Measurements from ENCODE around the gene CACFD1.
"Not testable (repeated sequence)": the region's sequence is repeated elsewhere in the genome, so short reads cannot be mapped to it uniquely, and the experiment has no call there.

CACFD1 gene

GRCh38 chr9:133439337-133439736 lies 20.4 kb upstream of the CACFD1 start:
- DNase-seq = no peak

GRCh38 chr9:133440874-133441273 lies 18.9 kb upstream of the CACFD1 start:
- DNase-seq = no peak

- DNase-seq = no peak
Observed at GRCh38 chr9:133441571-133441970, 18.2 kb upstream of the CACFD1 start.

GRCh38 chr9:133443248-133443647 lies 16.5 kb upstream of the CACFD1 start:
- no peak for DNase-seq

- DNase-seq = no peak
Observed at GRCh38 chr9:133443982-133444381, 15.8 kb upstream of the CACFD1 start.

- no peak for DNase-seq
Observed at GRCh38 chr9:133445293-133445969, 14.3 kb upstream of the CACFD1 start.

GRCh38 chr9:133448487-133448972 lies 11.2 kb upstream of the CACFD1 start:
- DNase-seq = no peak

GRCh38 chr9:133449760-133450159 lies 10.0 kb upstream of the CACFD1 start:
- DNase-seq = no peak

GRCh38 chr9:133451865-133452264 lies 7.9 kb upstream of the CACFD1 start:
- DNase-seq = not testable (repeated sequence)

GRCh38 chr9:133452562-133452961 lies 7.2 kb upstream of the CACFD1 start:
- DNase-seq = no peak

- DNase-seq = peak in 17 of 56 donors; percentile 6 to 48 (median 26)
Observed at GRCh38 chr9:133453651-133454050, 6.1 kb upstream of the CACFD1 start.

- DNase-seq = no peak
Observed at GRCh38 chr9:133454325-133454724, 5.5 kb upstream of the CACFD1 start.

GRCh38 chr9:133454943-133455673 lies 4.7 kb upstream of the CACFD1 start:
- DNase-seq = no peak

- no peak for DNase-seq
Observed at GRCh38 chr9:133455936-133456335, 3.8 kb upstream of the CACFD1 start.

GRCh38 chr9:133456409-133456808 lies 3.4 kb upstream of the CACFD1 start:
- no peak for DNase-seq

GRCh38 chr9:133457233-133457632 lies 2.5 kb upstream of the CACFD1 start:
- no peak for DNase-seq

GRCh38 chr9:133457748-133458147 lies 2.0 kb upstream of the CACFD1 start:
- no peak for DNase-seq

GRCh38 chr9:133458643-133459312 lies 1.0 kb upstream of the CACFD1 start:
- no peak for DNase-seq

- DNase-seq = peak in 25 of 56 donors; percentile 23 to 93 (median 64)
Observed at GRCh38 chr9:133460405-133461175, 812 bp downstream of the CACFD1 start.

- DNase-seq = no peak
Observed at GRCh38 chr9:133461975-133462374, 2.2 kb downstream of the CACFD1 start.

GRCh38 chr9:133463234-133463863 lies 3.6 kb downstream of the CACFD1 start:
- no peak for DNase-seq
